Measurements from ENCODE around the gene DHDH. TPM values are rescaled to one million over a fixed set of nuclear protein-coding genes. Genes with fewer than 3 reads are reported as not detected.

The DHDH gene
- total and polyA plus RNA-seq, 2 of the 13 experiments (the other 11 are each of a cell fraction or from before 2014, with no cell fraction given), result 0.13 to 0.91 TPM

DNA sequence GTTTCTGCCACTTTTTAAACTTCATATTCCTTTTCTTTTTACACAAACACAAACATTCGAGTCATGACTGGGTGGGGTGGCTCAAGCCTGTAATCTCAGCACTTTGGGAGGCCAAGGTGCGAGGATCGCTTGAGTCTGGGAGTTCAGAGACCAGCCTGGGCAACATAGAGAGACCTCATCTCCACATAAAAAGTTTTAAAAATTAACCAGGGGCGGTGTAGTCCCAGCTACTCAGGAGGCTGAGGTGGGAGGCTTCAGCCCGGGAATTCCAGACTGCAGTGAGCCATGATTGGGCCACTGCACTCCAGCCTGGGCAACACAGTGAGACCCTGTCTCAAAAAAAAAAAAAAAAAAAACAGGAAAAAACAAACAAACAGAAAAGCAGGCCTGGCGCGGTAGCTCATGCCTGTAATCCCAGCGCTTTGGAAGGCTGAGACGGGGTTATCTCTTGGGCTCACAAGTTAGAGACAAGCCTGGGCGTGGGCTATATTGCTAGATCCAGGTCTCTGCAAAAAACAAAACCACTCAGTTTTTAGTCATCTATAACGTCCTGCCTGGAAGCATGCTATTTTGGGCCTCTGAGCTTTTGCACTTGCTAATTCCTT lies 20.6 kb downstream of the DHDH start (continued):
- no peak for TF ChIP-seq LCORL (IDR thresholded peaks at IDR 0.05)
- TF ChIP-seq LCORL (CRISPR knock-in tag; IDR thresholded peaks at IDR 0.05), result peak; percentile 36; the same call in 1 of the 2 replicates
- TF ChIP-seq GFI1 (CRISPR knock-in tag; IDR thresholded peaks at IDR 0.05; ENCODE audit: borderline replicate concordance), result peak; percentile 51; the same call in 1 of the 2 replicates
- TF ChIP-seq MATR3 (CRISPR knock-in tag; IDR thresholded peaks at IDR 0.05), result no peak
- peak; percentile 60; the same call in 1 of the 2 replicates for TF ChIP-seq CHD4 (IDR thresholded peaks at IDR 0.05; ENCODE audit: borderline replicate concordance, low read length)
- TF ChIP-seq ZNF605 (CRISPR knock-in tag; IDR thresholded peaks at IDR 0.05), result 0 out of 2 replicates have a peak, but pooled peaks have one; percentile 74
- TF ChIP-seq ADNP (CRISPR knock-in tag; IDR thresholded peaks at IDR 0.05), result peak; percentile 68; the same call in 1 of the 2 replicates
- 0 out of 2 replicates have a peak, but pooled peaks have one; percentile 42 for TF ChIP-seq ZNF414 (CRISPR knock-in tag; IDR thresholded peaks at IDR 0.05)
- TF ChIP-seq RNF219 (CRISPR knock-in tag; IDR thresholded peaks at IDR 0.05), result 0 out of 2 replicates have a peak, but pooled peaks have one; percentile 32
